ENCODE data around the gene GPR160. TPM values are rescaled to one million over a fixed set of nuclear protein-coding genes. Genes with fewer than 3 reads are reported as not detected.

GPR160 gene
- total RNA-seq, 1 experiment from 2014 or later = 16.1 TPM

DNA sequence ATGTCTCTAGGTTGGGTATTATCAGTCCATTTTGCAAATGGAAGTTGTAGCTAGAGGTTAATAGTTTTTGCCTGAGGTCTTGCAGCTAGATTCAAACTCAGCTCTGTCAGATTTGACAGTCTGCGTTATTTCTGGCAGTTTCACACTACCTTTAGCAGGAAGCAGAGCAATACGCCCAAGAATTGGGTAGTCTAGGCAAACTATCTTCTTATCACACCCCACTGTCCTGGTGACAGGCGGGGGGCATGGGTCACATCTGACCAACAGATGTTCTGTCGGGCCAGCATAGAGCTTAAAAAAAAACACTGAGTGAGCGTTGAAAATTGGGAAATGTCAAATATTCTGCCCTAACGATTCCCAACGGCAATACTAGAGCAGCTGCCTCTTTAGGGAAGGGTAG lies 5.7 kb downstream of the GPR160 start:
- Histone ChIP-seq H3K4me3 (ENCODE audit: low read depth, low read length) (no peak overlapping the region), H3K9me3 (no peaks in the 10 kb centered on the region), H3K36me3 (ENCODE audit: control insufficient read depth, insufficient read depth, low read length) (no peaks in the 10 kb centered on the region; the same call in 1 of the 2 replicates), H3K27me3 (replicated peaks; ENCODE audit: control insufficient read depth, insufficient read depth, low read length) (no peaks in the 10 kb centered on the region), H3K4me1 (peaks cover 11% of the 10 kb centered on the region)
- no peak overlapping the region for H3K27ac Mint-ChIP-seq (ENCODE audit: unreplicated experiment)
- no peak overlapping the region for H3K4me3 Mint-ChIP-seq (ENCODE audit: unreplicated experiment)
- TF ChIP-seq, protein P1, sequence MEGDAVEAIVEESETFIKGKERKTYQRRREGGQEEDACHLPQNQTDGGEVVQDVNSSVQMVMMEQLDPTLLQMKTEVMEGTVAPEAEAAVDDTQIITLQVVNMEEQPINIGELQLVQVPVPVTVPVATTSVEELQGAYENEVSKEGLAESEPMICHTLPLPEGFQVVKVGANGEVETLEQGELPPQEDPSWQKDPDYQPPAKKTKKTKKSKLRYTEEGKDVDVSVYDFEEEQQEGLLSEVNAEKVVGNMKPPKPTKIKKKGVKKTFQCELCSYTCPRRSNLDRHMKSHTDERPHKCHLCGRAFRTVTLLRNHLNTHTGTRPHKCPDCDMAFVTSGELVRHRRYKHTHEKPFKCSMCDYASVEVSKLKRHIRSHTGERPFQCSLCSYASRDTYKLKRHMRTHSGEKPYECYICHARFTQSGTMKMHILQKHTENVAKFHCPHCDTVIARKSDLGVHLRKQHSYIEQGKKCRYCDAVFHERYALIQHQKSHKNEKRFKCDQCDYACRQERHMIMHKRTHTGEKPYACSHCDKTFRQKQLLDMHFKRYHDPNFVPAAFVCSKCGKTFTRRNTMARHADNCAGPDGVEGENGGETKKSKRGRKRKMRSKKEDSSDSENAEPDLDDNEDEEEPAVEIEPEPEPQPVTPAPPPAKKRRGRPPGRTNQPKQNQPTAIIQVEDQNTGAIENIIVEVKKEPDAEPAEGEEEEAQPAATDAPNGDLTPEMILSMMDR (IDR thresholded peaks at IDR 0.05; ENCODE audit: insufficient read depth in 1 of 2, low read depth in 1 of 2, low read length in 1 of 2, severe bottlenecking in 1 of 2, unreplicated experiment in 1 of 2) = no peak
- intact Hi-C loops (cut with micrococcal nuclease; ENCODE audit: unreplicated experiment) = no loop called here
- no peaks in the 10 kb centered on the region for H3K27me3 Mint-ChIP-seq (ENCODE audit: insufficient read depth, unreplicated experiment)
- H3K9me3 Mint-ChIP-seq (ENCODE audit: unreplicated experiment) = no peaks in the 10 kb centered on the region
- H3K4me1 Mint-ChIP-seq (ENCODE audit: low read depth, unreplicated experiment) = peaks cover 20% of the 10 kb centered on the region
- ChIA-PET CTCF (no interaction called here), POLR2A (no interaction called here)
- no TSS peak for BruUV-seq (replicated peaks)
- peaks cover 26% of the 10 kb centered on the region for H3K36me3 Mint-ChIP-seq (ENCODE audit: insufficient read depth, unreplicated experiment)
- no peak for DNase-seq

DNA sequence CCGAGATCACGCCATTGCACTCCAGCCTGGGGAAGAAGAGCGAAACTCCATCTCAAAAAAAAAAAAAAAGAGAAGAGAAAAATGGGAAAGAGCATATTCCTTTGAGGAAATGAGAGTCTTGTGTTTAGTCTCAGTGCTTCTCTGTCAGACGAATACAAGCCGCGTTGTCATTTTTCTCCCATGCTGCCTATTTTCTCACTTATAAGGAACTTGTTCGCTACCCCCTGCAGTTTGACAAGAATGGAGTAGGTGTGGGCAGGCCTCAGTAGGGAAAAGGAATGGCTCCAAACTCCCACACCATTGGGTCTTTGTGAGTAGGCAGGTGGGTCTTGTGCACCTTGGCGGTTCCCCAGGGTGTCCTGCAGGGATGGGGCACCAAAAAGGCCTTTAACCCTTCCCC lies 6.5 kb downstream of the GPR160 start:
- H3K36me3 Mint-ChIP-seq (ENCODE audit: insufficient read depth, unreplicated experiment) = peaks cover 26% of the 10 kb centered on the region
- peaks cover 20% of the 10 kb centered on the region for H3K4me1 Mint-ChIP-seq (ENCODE audit: low read depth, unreplicated experiment)
- TF ChIP-seq, protein P1 (IDR thresholded peaks at IDR 0.05; ENCODE audit: insufficient read depth in 1 of 2, low read depth in 1 of 2, low read length in 1 of 2, severe bottlenecking in 1 of 2, unreplicated experiment in 1 of 2) = no peak
- Histone ChIP-seq H3K36me3 (ENCODE audit: control insufficient read depth, insufficient read depth, low read length) (no peaks in the 10 kb centered on the region; the same call in 1 of the 2 replicates), H3K9me3 (no peaks in the 10 kb centered on the region), H3K4me3 (ENCODE audit: low read depth, low read length) (no peak overlapping the region), H3K27me3 (replicated peaks; ENCODE audit: control insufficient read depth, insufficient read depth, low read length) (no peaks in the 10 kb centered on the region), H3K4me1 (peaks cover 11% of the 10 kb centered on the region)
- intact Hi-C loops (cut with micrococcal nuclease; ENCODE audit: unreplicated experiment) = no loop called here
- CTCF ChIA-PET = no interaction called here
- H3K4me3 Mint-ChIP-seq (ENCODE audit: unreplicated experiment) = no peak overlapping the region
- H3K27ac Mint-ChIP-seq (ENCODE audit: unreplicated experiment) = no peak overlapping the region
- H3K9me3 Mint-ChIP-seq (ENCODE audit: unreplicated experiment) = no peaks in the 10 kb centered on the region
- no peaks in the 10 kb centered on the region for H3K27me3 Mint-ChIP-seq (ENCODE audit: insufficient read depth, unreplicated experiment)
- no TSS peak for BruUV-seq (replicated peaks)
- no peak for DNase-seq
- POLR2A ChIA-PET = no interaction called here

DNA sequence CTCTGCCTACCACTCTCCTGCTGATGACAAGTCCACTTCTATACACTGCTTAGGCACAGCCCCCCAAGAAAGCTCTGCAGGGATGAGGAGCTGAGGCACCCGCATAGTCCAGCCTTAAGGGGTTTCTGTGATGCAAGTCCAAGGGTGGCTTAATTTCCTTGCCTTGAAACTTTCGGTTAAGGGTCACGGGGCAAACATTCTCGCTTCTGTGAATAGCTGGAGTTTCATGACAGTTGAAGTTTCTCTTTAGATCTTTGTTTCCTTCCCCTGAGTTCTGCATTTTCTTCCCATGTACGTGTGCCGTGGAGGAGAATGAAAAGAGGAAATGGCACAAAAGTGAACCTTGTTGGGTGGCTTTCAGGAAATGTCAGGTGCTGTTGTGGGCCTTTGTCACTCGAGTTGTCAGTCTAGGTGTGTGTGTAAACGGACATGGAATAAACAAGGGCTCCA lies 7.0 kb downstream of the GPR160 start:
- Mint-ChIP-seq H3K4me1 (ENCODE audit: low read depth, unreplicated experiment) (peaks cover 18% of the 10 kb centered on the region), H3K36me3 (ENCODE audit: insufficient read depth, unreplicated experiment) (peaks cover 22% of the 10 kb centered on the region), H3K9me3 (ENCODE audit: unreplicated experiment) (no peaks in the 10 kb centered on the region), H3K27ac (ENCODE audit: unreplicated experiment) (no peak overlapping the region), H3K4me3 (ENCODE audit: unreplicated experiment) (no peak overlapping the region), H3K27me3 (ENCODE audit: insufficient read depth, unreplicated experiment) (no peaks in the 10 kb centered on the region)
- H3K4me1 ChIP-seq = peaks cover 11% of the 10 kb centered on the region
- ChIA-PET POLR2A (interaction anchor here (0.7 kb wide), 1 partner anchor 78 kb away, joined by 15 read pairs; no protein-coding TSS in a partner anchor), CTCF (no interaction called here)
- H3K4me3 ChIP-seq (ENCODE audit: low read depth, low read length) = no peak overlapping the region
- no peak for DNase-seq
- TF ChIP-seq, protein P1 (IDR thresholded peaks at IDR 0.05; ENCODE audit: insufficient read depth in 1 of 2, low read depth in 1 of 2, low read length in 1 of 2, severe bottlenecking in 1 of 2, unreplicated experiment in 1 of 2) = no peak
- intact Hi-C loops (cut with micrococcal nuclease; ENCODE audit: unreplicated experiment) = no loop called here
- H3K27me3 ChIP-seq (replicated peaks; ENCODE audit: control insufficient read depth, insufficient read depth, low read length) = no peaks in the 10 kb centered on the region
- no peaks in the 10 kb centered on the region for H3K9me3 ChIP-seq
- no peaks in the 10 kb centered on the region; the same call in 1 of the 2 replicates for H3K36me3 ChIP-seq (ENCODE audit: control insufficient read depth, insufficient read depth, low read length)
- BruUV-seq (replicated peaks) = no TSS peak

All from Caco-2 (cell line).